HG02884 (cell line): ENCODE measurements around the gene LYZ.
"Not testable (repeated sequence)": the region's sequence is repeated elsewhere in the genome, so short reads cannot be mapped to it uniquely, and the experiment has no call there.

Experiments used
- ATAC-seq: cut with Tn5 transposase; IDR thresholded peaks from one replicate; pipeline ENCODE4 v1.9.1; 2021; ENCODE audit warnings: mild to moderate bottlenecking, moderate library complexity; ENCODE audit not compliant: unreplicated experiment

LYZ gene

DNA sequence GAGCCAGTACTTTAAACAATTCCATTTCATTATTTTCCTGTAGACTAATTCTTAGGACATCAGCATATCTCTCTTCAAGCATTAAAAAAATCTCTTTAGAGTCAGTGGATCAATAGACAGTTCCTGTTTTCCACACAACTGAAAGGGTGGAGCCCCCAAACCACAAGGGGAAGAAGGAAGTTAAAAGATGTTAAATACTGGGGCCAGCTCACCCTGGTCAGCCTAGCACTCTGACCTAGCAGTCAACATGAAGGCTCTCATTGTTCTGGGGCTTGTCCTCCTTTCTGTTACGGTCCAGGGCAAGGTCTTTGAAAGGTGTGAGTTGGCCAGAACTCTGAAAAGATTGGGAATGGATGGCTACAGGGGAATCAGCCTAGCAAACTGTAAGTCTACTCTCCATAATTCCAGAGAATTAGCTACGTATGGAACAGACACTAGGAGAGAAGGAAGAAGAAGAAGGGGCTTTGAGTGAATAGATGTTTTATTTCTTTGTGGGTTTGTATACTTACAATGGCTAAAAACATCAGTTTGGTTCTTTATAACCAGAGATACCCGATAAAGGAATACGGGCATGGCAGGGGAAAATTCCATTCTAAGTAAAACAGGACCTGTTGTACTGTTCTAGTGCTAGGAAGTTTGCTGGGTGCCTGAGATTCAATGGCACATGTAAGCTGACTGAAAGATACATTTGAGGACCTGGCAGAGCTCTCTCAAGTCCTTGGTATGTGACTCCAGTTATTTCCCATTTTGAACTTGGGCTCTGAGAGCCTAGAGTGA lies at the start of gene LYZ:
Gene LYZ (plus strand): TSS at position 220 of the 777 bp plus-strand sequence. CDS start 28 bp downstream, at position 248.
- ATAC-seq: no peak

DNA sequence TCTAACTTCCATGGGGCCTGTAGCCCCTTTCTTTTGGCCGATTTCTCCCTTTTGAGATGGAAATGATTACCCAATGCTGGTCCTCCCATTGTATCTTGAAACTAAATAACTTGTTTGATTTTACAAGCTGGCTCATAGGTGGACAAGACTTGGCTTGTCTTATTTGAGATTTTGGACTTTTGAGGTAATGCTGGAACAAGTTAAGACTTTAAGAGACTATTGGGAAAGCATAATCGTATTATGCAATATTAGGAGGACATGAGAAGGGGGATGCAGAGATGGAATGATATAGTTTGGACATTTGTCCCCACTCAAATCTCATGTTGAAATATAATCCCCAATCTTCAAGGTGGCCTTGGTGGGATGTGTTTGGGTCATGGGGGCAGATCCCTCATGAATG lies 49.2 kb upstream of the LYZ start:
- no peak for ATAC-seq

DNA sequence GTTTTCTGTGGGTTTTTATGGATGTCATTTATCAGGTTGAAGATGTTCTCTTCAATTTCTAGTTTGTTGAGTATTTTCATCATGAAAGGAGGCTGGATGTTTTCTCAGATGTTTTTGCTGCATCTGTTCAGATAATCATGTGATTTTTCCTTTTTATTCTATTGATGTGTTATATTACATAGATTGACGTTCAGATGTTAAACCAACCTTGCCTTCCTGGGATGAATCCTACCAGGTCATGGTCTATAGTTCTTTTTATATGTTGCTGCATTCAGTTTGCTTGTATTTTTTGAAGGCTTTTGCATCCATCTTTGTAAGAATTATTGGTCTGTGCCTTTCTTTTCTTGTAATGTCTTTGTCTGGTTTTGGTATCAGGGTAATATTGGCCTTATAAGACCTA lies 43.9 kb upstream of the LYZ start:
- ATAC-seq: no peak

DNA sequence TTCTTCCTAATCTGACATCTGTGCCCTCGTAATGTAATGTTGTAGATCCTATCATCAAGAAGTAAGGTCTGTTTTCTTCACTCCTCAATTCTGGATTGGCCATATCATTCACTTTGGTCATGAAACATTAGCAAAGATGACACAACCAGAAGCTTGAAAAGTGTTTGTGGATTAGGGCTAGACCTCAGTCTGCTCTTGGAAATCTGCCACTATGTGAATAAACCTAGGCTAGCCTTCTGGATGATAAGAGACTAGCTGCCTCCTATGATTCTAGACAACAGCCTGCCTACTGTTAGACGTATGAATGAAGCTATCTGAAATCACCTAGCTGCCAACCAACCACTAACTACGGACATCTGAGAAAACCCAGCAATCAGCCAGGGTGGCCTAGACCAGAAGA lies 38.7 kb upstream of the LYZ start:
- ATAC-seq: no peak

DNA sequence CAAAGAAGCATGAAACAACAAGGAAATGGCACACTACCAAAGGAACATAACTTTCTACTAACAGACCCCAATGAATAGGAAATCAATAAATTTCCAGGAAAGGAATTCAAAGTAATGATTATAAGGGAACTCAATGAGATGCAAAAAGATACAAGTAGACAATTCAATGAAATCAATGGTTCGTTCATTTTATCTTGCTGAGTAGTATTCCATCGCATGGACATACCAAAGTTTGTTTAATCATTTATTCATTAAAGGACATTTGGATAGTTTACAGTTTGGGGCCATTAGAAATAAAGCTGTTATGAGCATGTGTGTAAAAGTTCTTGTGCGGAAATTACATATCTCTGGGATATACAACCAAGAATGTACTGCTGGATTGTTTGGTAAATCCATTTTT lies 35.0 kb upstream of the LYZ start:
- ATAC-seq: no peak

DNA sequence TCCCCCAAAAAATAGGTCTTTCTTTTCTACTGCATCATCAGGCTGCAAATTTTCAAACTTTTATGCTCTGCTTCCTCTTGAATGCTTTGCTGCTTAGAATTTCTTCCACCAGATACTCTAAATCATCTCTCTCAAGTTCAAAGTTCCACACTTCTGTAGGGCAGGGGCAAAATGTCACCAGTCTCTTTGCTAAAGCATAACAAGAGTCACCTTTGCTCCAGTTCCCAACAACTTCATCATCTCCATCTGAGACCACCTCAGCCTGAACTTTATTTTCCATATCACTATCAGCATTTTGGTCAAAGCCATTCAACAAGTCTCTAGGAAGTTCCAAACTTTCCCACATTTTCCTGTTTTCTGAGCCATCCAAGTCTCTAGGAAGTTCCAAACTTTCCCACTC lies 31.4 kb upstream of the LYZ start:
- not testable (repeated sequence) for ATAC-seq

DNA sequence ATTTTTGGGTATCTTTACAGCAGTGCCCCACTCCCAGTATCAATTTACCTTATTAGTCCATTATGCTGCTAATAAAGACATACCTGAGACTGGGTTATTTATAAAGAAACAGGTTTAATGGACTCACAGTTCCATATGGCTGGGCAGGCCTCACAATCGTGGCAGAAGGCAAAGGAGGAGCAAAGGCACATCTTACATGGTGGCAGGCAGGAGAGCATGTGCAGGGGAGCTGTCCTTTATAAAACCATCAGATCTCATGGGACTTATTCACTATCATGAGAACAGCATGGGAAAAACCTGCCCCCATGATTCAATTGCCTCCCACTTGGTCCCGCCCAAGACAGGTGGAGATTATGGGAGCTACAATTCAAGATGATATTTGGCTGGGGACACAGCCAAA lies 30.9 kb upstream of the LYZ start:
- ATAC-seq: not testable (repeated sequence)

DNA sequence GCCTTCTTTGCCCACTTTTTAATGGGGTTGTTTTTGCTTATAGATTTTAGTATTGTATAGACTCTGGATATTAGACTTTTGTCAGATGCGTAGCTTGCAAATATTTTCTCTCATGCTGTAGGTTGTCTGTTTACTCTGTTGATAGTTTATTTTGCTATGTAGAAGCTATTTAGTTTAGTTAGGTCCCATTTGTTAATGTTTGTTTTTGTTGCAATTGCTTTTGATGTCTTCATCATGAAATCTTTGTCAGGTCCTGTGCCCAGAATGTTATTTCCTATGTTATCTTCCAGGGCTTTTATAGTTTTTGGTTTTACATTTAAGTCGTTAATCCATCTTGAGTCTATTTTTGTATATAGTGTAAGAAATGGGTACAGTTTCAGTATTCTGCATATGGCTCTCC lies 30.0 kb upstream of the LYZ start:
- no peak for ATAC-seq

DNA sequence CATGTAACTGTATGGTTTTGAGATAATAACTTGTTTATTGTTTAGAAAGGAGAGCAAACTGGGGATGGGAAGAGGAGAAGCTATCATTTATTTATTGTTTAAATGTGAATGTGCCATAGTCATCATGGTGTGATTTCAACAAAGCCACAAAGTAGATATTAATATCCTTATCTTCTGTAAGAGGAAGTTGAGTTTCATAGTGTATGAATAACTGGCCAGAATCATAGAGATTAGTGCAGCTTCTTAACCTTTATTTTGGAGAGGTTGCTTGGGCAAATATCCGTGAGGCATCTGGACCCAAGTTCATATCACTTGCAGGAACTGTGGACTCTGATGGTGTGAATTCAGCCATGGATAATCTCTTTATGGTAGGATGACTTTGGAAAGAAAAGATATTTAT lies 26.8 kb upstream of the LYZ start:
- ATAC-seq: no peak

DNA sequence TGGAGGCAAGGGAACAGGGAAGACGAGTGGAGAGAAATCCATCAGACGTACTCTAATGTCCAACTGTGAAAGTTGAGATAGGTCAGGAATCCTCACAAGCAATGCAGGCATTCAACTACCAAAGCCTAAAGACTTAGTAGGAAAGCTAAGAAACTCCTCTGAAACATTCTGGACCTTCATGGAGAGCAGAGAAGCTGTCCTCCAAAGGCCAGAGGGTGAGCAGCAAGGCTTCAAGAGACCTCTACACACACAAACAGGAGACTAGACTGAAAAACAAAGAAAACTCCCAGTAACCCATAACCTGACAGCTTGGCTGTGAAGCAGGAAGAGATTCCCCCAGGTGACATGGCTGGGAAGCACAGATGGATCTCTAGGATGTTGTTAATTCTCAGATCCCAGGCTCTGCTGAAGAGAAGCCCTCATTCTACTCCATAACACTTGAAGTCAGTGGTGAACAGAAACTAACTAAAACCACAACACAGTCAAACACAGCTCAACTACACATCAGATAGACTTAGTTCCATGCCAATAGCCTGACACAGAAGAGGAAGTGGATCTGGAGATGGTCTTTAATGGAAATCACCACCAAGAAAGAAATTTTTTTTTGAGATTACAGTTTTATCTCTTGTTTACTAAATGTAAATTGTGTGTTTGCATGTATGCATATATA lies 23.2 kb upstream of the LYZ start:
- ATAC-seq: peak; percentile 99

DNA sequence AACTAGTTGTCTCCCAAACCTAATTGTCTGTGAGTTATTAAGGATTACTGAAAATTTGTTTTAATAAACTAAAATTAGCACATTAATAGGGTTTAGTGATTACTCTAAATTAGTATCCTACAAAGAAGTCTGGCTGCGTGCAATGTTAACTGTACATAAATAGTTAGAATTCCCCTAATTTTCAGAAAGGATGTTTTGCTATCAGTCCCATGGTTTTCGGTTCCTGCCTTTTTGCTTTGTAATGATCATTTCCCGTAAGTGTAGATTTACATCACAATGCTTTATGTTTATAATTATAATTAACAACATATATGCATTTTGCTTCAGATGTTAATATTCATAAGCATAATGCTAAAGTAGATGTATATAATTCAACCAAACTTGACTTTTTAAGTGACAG lies 19.8 kb upstream of the LYZ start:
- no peak for ATAC-seq

DNA sequence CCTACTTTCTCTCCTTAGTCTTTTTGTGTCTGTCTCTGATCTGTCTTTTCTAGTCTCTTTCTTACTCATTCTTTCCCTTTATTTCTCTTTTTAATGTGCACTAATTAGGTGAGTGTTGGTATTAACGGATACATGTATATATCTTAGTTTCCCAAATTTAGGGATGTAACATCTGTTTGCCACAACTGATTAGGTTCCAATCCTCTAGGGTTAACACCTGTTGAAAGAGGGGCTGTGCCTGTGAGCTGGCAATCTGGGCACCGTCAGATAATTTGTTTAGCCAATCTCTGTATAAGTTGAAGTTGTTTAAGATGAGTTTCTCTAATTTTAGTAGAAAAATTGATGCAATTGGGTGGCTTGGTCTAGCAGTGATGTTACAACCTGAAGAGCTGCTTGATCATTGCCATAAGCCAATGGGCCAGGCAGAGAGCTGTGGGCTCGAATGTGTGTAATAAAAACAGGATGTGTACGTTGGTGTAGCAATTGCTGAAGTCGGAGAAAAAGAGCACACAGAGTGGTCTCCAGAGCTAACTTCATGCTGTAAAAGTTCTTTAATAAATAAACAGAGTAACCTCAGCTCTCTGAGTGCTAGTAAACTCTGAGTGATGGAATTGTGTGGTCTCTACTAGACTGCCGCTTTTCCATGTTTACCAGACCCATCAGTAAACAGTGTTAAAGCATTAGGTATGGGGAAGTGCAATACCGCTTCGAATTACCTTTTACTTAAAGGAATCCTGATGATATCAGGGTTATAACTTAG lies 18.3 kb upstream of the LYZ start:
- no peak for ATAC-seq

DNA sequence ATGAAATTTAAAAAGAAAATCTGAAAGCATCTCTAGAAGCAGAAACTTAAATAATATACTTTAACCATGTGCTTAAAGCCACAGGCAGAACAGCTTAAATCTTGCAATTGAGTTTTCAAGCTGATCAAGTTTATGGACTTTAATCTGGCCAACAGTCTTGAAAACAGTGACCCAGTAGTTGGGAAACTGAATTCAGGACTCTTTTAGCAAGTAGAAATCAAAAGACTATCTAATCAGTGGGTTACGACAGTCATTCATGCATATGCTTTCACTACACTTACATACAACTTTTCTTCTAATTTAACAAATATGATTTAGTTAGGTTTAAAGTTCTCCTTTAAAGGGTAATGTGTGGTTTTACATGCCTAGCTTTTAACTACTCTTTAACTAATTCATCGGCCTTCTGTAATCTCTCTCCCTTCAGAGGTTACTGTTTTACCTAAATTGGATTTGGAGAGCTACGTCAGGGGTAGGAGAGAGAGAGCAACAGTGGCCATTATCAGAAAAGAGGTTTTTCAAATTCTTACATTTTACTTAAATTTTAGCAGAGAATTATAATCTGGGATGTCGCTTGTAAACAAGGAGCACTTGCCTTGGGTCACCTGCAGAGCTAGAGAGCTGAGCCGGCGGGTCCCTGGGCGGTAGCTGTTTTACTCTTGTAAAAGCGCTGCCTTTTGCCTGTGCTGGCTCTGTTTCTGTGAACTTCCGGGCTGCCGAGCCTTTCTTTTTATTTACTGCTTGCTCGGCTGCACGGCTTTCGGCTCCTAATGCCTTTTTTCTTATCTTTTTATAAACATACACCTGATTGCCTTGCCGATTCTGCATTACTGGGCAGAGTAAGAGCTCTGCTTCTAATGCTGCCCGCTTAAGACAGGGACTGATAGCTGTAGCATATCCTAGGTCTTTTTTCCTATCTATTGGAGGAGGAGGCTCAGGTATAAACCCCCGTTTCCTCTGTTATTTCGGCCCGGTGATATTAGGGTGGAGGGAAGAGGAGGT lies 17.4 kb upstream of the LYZ start:
- peak; percentile 76 for ATAC-seq

DNA sequence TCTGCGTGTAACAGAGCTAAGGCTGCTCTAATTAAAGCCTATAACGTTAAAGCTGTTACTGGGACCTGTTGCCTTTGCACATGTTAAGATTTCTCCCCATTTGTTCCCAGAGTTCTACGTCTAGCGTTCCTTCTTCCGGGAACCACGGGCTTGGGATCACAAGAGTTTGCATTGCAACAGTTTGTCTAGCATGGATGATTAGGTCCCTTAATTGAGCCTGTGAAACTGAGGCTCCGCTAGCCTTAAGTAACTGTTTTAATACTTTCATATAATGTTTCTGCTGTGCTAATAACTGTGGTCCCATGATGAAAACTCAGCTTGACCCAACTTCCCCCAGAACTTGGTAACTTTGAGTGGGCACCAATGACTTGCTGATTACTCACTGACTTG lies 16.7 kb upstream of the LYZ start:
- no peak for ATAC-seq

DNA sequence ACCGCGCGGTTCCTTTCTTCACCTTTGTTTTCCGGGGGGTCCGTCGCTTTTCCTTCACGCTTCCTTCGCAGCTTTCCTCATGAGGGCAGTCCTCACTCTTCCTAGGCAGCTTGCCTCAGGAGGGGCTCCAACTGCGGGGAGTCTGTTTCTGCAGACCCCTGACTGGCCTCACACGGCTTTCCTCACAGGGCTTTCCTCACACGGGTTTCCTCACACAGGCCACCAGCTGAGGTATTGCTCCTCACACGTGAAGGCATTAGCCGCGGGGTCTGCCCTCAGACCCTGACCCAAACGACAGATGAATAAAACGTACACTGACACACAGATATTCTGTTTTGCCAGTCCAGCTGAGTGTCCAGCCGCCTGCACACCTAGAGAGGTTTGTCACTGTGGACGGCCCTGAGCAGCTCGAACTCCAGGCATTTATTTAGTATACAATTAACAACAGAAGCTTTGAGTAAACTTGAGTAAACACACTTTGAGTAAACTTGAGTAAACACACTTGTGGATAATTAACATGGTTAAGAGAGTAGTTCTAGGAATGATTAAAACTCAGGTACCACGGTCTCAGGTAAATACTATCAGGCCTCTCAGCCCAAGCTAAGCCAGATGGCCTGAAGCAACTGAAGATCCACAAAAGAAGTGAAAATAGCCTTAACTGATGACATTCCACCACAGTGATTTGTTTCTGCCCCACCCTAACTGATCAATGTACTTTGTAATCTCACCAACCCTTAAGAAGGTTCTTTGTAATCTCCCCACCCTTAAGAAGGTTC lies 16.1 kb upstream of the LYZ start:
- ATAC-seq: no peak

DNA sequence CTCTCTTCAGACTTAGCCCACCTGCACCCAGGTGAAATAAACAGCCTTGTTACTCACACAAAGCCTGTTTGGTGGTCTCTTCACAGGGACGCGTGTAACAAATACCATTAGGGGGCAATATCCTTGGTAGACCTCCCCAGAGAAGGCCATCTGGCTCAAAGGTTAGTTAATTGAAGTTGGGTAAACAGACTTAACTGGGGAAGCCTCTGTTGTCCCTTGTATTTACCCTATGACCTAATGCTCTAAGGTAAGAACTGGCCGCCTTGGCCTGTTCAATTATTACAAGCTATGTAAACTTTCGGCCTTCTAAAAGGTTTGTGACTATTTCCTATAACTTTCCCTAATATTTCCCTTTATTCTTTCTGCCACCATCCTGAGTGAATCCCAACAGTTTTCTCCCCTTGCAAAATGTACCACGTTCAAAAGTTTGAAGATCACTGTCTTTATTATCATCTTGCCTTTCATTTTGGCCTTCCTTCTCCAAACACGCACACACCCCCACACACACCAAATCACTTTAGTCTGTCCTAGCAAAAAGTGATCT lies 15.3 kb upstream of the LYZ start:
- no peak for ATAC-seq

DNA sequence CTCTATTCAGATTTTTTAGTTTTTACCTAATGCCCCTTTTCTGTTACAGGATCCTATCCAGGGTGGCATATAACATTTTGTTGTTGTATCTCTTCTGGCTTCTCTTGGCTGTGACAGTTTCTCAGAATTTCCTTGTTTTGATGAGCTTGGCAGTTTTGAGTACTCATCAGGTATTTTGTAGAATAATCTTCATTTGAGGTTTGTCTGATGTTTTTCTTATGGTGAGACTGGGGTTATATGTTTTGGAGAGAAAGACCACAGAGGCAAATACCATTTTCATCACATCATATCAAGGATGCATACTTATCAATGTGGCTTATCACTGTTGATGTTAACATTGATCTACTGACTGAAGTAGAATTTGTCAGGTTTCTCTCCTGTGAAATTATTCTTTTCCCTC lies 14.0 kb upstream of the LYZ start:
- ATAC-seq: no peak

DNA sequence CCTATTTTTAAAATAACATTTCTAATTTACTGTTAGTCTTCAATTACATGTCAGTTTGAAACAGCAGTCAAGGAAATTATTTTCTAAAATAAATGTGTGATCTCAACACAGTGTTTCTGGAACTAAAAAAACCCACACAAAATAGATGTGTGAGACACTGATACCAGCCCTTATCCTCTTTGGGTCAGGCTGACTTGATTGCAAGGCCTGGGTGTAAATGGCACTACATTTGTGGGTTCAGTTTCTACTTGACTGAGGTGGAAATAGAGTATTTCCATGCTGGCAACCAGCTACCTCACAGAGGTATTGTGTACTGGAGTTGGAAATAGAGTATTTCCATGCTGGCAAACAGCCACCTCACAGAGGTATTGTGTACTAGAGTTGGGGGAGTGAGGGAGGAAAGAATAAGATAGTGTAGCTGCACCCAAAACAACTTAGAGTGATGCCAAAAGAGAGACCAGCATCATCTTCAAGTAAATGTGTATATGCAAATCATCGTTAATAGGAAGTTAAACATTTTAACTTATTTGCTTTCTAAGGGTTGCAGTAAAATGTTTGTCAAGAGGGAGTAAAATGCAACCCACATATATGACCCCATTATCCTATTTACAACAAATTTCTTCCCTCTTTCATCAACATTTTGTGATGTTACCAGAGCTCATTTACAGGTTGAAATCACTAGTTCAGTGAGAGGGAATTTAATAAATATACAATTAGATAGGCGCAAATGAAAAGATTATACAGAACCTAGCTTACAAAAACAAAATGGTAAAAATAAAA lies 10.7 kb upstream of the LYZ start:
- no peak for ATAC-seq
